ENCODE results near the gene EVPL. TPM values are rescaled to one million over a fixed set of nuclear protein-coding genes. Genes with fewer than 3 reads are reported as not detected.

The EVPL gene
- total RNA-seq, 1 experiment from 2014 or later, result 58.0 TPM

GRCh38 chr17:76000016-76000754 lies 26.9 kb downstream of the EVPL start:
- intact Hi-C loops (cut with micrococcal nuclease), result no loop called here
- ChIA-PET RAD21 (ENCODE audit: low non-redundant PET in 1 of 2, low total read pairs in 2 of 2, uncharacterized antibody in 2 of 2, unreplicated experiment in 2 of 2) (interaction anchor here in 1 of 2 experiments (1.8 kb wide), 1 partner anchor 95 kb away, joined by 5 read pairs; the partner anchor contains the start of gene MRPL38), POLR2A (interaction anchor here (0.5 to 1.2 kb wide), 2 partner anchors 8 to 541 kb away, joined by 3 read pairs; no protein-coding TSS in a partner anchor), CTCF (interaction anchor here (0.6 to 3.3 kb wide), 16 partner anchors 9 to 280 kb away, joined by 3 to 22 read pairs (median 4); partner anchors contain the start of genes ACOX1, MRPL38, TEN1 and TRIM47)
- TF ChIP-seq POLR2A (IDR thresholded peaks at IDR 0.05; ENCODE audit: borderline replicate concordance, extremely low read depth, insufficient read depth, insufficient read length) (no peak), ZBTB33 (IDR thresholded peaks at IDR 0.05; ENCODE audit: extremely low read depth, insufficient replicate concordance, low read length) (no peak), RAD21 (IDR thresholded peaks at IDR 0.05; ENCODE audit: low read depth) (peak; percentile 85), POLR2AphosphoS5 (IDR thresholded peaks at IDR 0.05; ENCODE audit: low read depth, low read length) (no peak), SIN3A (IDR thresholded peaks at IDR 0.05; ENCODE audit: low read depth) (no peak), FOSL1 (IDR thresholded peaks at IDR 0.05; ENCODE audit: low read depth) (no peak)
- TF ChIP-seq, protein P1, sequence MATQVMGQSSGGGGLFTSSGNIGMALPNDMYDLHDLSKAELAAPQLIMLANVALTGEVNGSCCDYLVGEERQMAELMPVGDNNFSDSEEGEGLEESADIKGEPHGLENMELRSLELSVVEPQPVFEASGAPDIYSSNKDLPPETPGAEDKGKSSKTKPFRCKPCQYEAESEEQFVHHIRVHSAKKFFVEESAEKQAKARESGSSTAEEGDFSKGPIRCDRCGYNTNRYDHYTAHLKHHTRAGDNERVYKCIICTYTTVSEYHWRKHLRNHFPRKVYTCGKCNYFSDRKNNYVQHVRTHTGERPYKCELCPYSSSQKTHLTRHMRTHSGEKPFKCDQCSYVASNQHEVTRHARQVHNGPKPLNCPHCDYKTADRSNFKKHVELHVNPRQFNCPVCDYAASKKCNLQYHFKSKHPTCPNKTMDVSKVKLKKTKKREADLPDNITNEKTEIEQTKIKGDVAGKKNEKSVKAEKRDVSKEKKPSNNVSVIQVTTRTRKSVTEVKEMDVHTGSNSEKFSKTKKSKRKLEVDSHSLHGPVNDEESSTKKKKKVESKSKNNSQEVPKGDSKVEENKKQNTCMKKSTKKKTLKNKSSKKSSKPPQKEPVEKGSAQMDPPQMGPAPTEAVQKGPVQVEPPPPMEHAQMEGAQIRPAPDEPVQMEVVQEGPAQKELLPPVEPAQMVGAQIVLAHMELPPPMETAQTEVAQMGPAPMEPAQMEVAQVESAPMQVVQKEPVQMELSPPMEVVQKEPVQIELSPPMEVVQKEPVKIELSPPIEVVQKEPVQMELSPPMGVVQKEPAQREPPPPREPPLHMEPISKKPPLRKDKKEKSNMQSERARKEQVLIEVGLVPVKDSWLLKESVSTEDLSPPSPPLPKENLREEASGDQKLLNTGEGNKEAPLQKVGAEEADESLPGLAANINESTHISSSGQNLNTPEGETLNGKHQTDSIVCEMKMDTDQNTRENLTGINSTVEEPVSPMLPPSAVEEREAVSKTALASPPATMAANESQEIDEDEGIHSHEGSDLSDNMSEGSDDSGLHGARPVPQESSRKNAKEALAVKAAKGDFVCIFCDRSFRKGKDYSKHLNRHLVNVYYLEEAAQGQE (IDR thresholded peaks at IDR 0.05; ENCODE audit: low read depth), result no peak
- TF ChIP-seq, protein P2, sequence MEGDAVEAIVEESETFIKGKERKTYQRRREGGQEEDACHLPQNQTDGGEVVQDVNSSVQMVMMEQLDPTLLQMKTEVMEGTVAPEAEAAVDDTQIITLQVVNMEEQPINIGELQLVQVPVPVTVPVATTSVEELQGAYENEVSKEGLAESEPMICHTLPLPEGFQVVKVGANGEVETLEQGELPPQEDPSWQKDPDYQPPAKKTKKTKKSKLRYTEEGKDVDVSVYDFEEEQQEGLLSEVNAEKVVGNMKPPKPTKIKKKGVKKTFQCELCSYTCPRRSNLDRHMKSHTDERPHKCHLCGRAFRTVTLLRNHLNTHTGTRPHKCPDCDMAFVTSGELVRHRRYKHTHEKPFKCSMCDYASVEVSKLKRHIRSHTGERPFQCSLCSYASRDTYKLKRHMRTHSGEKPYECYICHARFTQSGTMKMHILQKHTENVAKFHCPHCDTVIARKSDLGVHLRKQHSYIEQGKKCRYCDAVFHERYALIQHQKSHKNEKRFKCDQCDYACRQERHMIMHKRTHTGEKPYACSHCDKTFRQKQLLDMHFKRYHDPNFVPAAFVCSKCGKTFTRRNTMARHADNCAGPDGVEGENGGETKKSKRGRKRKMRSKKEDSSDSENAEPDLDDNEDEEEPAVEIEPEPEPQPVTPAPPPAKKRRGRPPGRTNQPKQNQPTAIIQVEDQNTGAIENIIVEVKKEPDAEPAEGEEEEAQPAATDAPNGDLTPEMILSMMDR (IDR thresholded peaks at IDR 0.05 in 2 of 3, conservative IDR thresholded peaks at IDR 0.05 in 1 of 3; ENCODE audit: borderline replicate concordance in 1 of 3, insufficient read depth in 1 of 3, low read depth in 2 of 3, low read length in 2 of 3), result peak; percentile 93 to 99 (median 99)
- H3K9me2 ChIP-seq (ENCODE audit: insufficient read depth), result no peaks in the 10 kb centered on the region
- H4K20me1 ChIP-seq (ENCODE audit: insufficient read depth), result no peaks in the 10 kb centered on the region
- ATAC-seq, result peak; percentile 86
- no peak overlapping the region for H3K9ac ChIP-seq (ENCODE audit: low read length)
- no peak overlapping the region for H2AFZ ChIP-seq (ENCODE audit: low read depth, low read length, poor library complexity, severe bottlenecking)
- H3K27me3 ChIP-seq (ENCODE audit: insufficient read depth, low read length), result no peaks in the 10 kb centered on the region
- H3K27ac ChIP-seq (ENCODE audit: low read depth, low read length), result peak overlapping the region; percentile 28; the same call in 1 of the 2 replicates
- BruUV-seq (replicated peaks), result no TSS peak
- no peaks in the 10 kb centered on the region for H3K79me2 ChIP-seq (ENCODE audit: insufficient read depth, low read length)
- H3K36me3 ChIP-seq (ENCODE audit: control insufficient read depth in 1 of 2, insufficient read depth in 2 of 2, low read length in 2 of 2), result no peaks in the 10 kb centered on the region; a peak in 1 of 4 replicates
- DNase-seq (ENCODE audit: low read depth, low spot score), result peak; percentile 33
- peak overlapping the region; percentile 20; the same call in 1 of the 2 replicates for H3K4me2 ChIP-seq (ENCODE audit: low read length)
- H3K4me3 ChIP-seq (replicated peaks in 1 of 2; ENCODE audit: low read depth in 1 of 2, low read length in 2 of 2), result no peak overlapping the region
- peaks cover 12 to 36% of the 10 kb centered on the region in 2 experiments for H3K4me1 ChIP-seq (ENCODE audit: control insufficient read depth in 1 of 2, insufficient read depth in 2 of 2, low read length in 2 of 2)
- no peaks in the 10 kb centered on the region for H3K9me3 ChIP-seq (ENCODE audit: control insufficient read depth in 1 of 2, insufficient read depth in 1 of 2, low read depth in 1 of 2, low read length in 2 of 2)
